Naive thymus-derived CD4-positive, alpha-beta T cell (primary cell): ENCODE data around the gene DTD2. TPM values are rescaled to one million over a fixed set of nuclear protein-coding genes. Genes with fewer than 3 reads are reported as not detected.

Experiments
- ATAC-seq: fragments of 150-1000 bp; cut with Tn5 transposase; 2 replicates; pipeline ENCODE4 v1.10.0; 2021; ENCODE audit warnings: mild to moderate bottlenecking, moderate library complexity
- CTCF ChIA-PET: fragments of 350-600 bp; sonication (Branson Sonifier 250); formaldehyde crosslinking; loops from one replicate; lab custom pipeline; 2021; ENCODE audit warnings: antibody characterized with exemption; lab: Charles Lee
- POLR2A ChIA-PET: fragments of 350-600 bp; sonication (Branson Sonifier 250); formaldehyde crosslinking; loops from one replicate; lab custom pipeline; 2021; ENCODE audit warnings: antibody characterized with exemption, inconsistent platforms; lab: Charles Lee
- DNase-seq, 9 donors: peaks; one replicate each; pipeline versions ENCODE4 v3.0.0 to v3.0.0-alpha.2; 2020 to 2022; ENCODE audit warnings: mixed read lengths in 1 of 9
- H3K27ac ChIP-seq: one replicate; pipeline ENCODE4 v1.7.0; 2013; ENCODE audit warnings: mild to moderate bottlenecking, low read depth, low read length, moderate library complexity
- H3K27me3 ChIP-seq, 2 donors: one replicate each; pipeline ENCODE4 v1.7.0; 2013; ENCODE audit warnings: low read length in 2 of 2, mild to moderate bottlenecking in 2 of 2, moderate library complexity in 2 of 2; ENCODE audit not compliant: control insufficient read depth in 2 of 2, insufficient read depth in 2 of 2
- H3K36me3 ChIP-seq, 3 experiments: 1 replicate in 2 of 3; 2 replicates in 1 of 3; pipeline ENCODE4 v1.7.0; 2013; ENCODE audit warnings: low read length in 3 of 3, mild to moderate bottlenecking in 3 of 3, moderate library complexity in 1 of 3; ENCODE audit not compliant: insufficient read depth in 3 of 3, control insufficient read depth in 2 of 3
- H3K4me1 ChIP-seq, 2 donors: one replicate each; pipeline ENCODE4 v1.7.0; 2013; ENCODE audit warnings: low read length in 2 of 2, mild to moderate bottlenecking in 2 of 2, moderate library complexity in 1 of 2; ENCODE audit not compliant: control insufficient read depth in 2 of 2, insufficient read depth in 2 of 2
- H3K4me3 ChIP-seq: 2 replicates; pipeline ENCODE4 v1.7.0; 2013; ENCODE audit warnings: mild to moderate bottlenecking, low read length
- H3K9me3 ChIP-seq, 3 experiments: 1 replicate in 2 of 3; 2 replicates in 1 of 3; pipeline ENCODE4 v1.7.0; 2013; ENCODE audit warnings: low read length in 3 of 3; ENCODE audit not compliant: control insufficient read depth in 2 of 3
- H3K27ac Mint-ChIP-seq, 9 donors: one replicate each; pipeline ENCODE4 v1.8.0; 2020 to 2022; ENCODE audit warnings: mixed read lengths in 9 of 9, mild to moderate bottlenecking in 8 of 9, moderate library complexity in 5 of 9, inconsistent platforms in 2 of 9
- H3K27me3 Mint-ChIP-seq, 5 donors: one replicate each; pipeline ENCODE4 v1.8.0; 2021 to 2022; ENCODE audit warnings: mixed read lengths in 5 of 5, mild to moderate bottlenecking in 1 of 5
- H3K36me3 Mint-ChIP-seq, 5 donors: one replicate each; pipeline ENCODE4 v1.8.0; 2020 to 2022; ENCODE audit warnings: mixed read lengths in 5 of 5, mild to moderate bottlenecking in 3 of 5, inconsistent platforms in 1 of 5
- H3K4me1 Mint-ChIP-seq, 7 donors: one replicate each; pipeline ENCODE4 v1.8.0; 2020 to 2022; ENCODE audit warnings: mixed read lengths in 7 of 7, mild to moderate bottlenecking in 3 of 7, inconsistent platforms in 1 of 7
- H3K4me3 Mint-ChIP-seq, 10 donors: one replicate each; pipeline ENCODE4 v1.8.0; 2020 to 2022; ENCODE audit warnings: mild to moderate bottlenecking in 10 of 10, mixed read lengths in 10 of 10, moderate library complexity in 6 of 10, inconsistent platforms in 2 of 10
- H3K9me3 Mint-ChIP-seq, 11 donors: one replicate each; pipeline ENCODE4 v1.8.0; 2020 to 2022; ENCODE audit warnings: mixed read lengths in 11 of 11, mild to moderate bottlenecking in 4 of 11, inconsistent platforms in 1 of 11, moderate library complexity in 1 of 11
- intact Hi-C, 2 donors: fragments of 100-400 bp; cut with micrococcal nuclease; formaldehyde crosslinking; loops; one replicate each; pipeline ENCODE4 v1.15.1; 2023
- polyA plus RNA-seq, 2 donors: library from polyadenylated mRNA; unstranded; fragments of 300-500 nt; fragmentation: Illumina TruSeq; gene quantifications; one replicate each; pipeline ENCODE4 v1.2.3, GENCODE V29; 2021
- total RNA-seq, 6 experiments: library from RNA in 5 of 6; stranded (reverse) in 5 of 6; gene quantifications; 1 replicate in 5 of 6; 2 replicates in 1 of 6; pipeline ENCODE4 v1.2.3 and lab custom pipeline; 2021 to 2026

Gene DTD2
- total and polyA plus RNA-seq, 7 experiments from 2014 or later = 13.4 to 27.2 (median 18.7) TPM

GRCh38 chr14:31486764-31487163 lies 29.5 kb upstream of the DTD2 start:
- no peak overlapping the region for H3K27ac ChIP-seq
- no peaks in the 10 kb centered on the region for H3K27me3 ChIP-seq
- Mint-ChIP-seq H3K4me1 (no peaks in the 10 kb centered on the region), H3K27ac (no peak overlapping the region), H3K27me3 (peaks cover 0 to 7% (median 1%) of the 10 kb centered on the region in 5 donors), H3K4me3 (no peak overlapping the region), H3K9me3 (no peaks in the 10 kb centered on the region), H3K36me3 (no peaks in the 10 kb centered on the region)
- no peak for ATAC-seq
- no peaks in the 10 kb centered on the region for H3K4me1 ChIP-seq
- no peak overlapping the region for H3K4me3 ChIP-seq
- no peaks in the 10 kb centered on the region for H3K36me3 ChIP-seq
- ChIA-PET CTCF (no interaction called here), POLR2A (no interaction called here)
- DNase-seq = no peak
- H3K9me3 ChIP-seq = no peaks in the 10 kb centered on the region
- intact Hi-C loops = no loop called here

DNA sequence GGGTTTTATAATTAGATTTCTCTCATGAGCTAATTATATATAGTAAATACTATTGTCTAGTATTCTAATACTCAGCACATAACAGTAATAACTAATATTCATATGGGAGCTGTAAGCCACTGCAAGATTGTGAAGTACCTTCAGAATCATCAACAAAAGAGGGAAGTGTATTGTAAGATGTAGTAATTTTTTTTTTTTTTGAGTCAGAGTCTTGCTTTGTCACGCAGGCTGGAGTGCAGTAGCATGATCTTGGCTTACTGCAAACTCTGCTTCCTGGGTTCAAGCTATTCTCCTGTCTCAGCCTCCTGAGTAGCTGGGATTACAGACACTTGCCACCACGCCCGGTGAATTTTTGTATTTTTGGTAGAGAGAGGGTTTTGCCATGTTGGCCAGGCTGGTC lies 27.4 kb upstream of the DTD2 start:
- H3K4me1 Mint-ChIP-seq = no peaks in the 10 kb centered on the region
- peaks cover 0 to 17% (median 6%) of the 10 kb centered on the region in 5 donors for H3K27me3 Mint-ChIP-seq
- ChIA-PET POLR2A (no interaction called here), CTCF (interaction anchor here (0.7 kb wide), 1 partner anchor 503 kb away, joined by 4 read pairs; no protein-coding TSS in a partner anchor)
- ATAC-seq (peak; percentile 69), DNase-seq (no peak)
- no peak overlapping the region for H3K27ac ChIP-seq
- H3K27me3 ChIP-seq = no peaks in the 10 kb centered on the region
- H3K36me3 Mint-ChIP-seq = no peaks in the 10 kb centered on the region
- no peak overlapping the region for H3K27ac Mint-ChIP-seq
- H3K4me3 ChIP-seq = no peak overlapping the region
- H3K36me3 ChIP-seq = no peaks in the 10 kb centered on the region
- intact Hi-C loops = no loop called here
- H3K9me3 ChIP-seq = no peaks in the 10 kb centered on the region
- no peak overlapping the region for H3K4me3 Mint-ChIP-seq
- H3K9me3 Mint-ChIP-seq = no peaks in the 10 kb centered on the region
- H3K4me1 ChIP-seq = no peaks in the 10 kb centered on the region

DNA sequence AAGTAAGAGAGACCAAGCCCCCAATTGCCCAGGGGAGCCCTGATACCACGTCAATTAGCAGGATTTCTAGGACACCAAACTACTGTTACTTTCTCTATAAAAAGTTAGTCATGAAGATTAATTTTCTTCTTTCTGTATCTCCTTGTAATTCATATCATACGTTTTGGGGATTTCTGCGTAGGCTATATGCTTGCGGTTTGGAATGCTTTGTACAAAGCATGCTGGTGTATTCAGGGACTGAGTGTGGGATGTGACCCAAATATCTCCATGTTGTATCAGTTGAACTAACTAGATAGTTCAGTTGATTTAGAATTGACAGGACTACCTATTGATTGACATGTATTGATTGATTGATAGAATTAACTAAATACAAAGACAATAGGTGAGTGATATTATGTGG lies 22.9 kb upstream of the DTD2 start:
- no peak overlapping the region for H3K4me3 ChIP-seq
- DNase-seq (no peak), ATAC-seq (no peak)
- no peaks in the 10 kb centered on the region for H3K27me3 ChIP-seq
- no peaks in the 10 kb centered on the region for H3K36me3 ChIP-seq
- Mint-ChIP-seq H3K36me3 (peaks cover 0 to 3% (median 0%) of the 10 kb centered on the region in 5 donors), H3K4me3 (no peak overlapping the region), H3K27ac (no peak overlapping the region), H3K27me3 (peaks cover 0 to 28% (median 4%) of the 10 kb centered on the region in 5 donors), H3K4me1 (no peaks in the 10 kb centered on the region), H3K9me3 (no peaks in the 10 kb centered on the region)
- POLR2A ChIA-PET = no interaction called here
- no peak overlapping the region for H3K27ac ChIP-seq
- CTCF ChIA-PET = no interaction called here
- intact Hi-C loops = no loop called here
- H3K9me3 ChIP-seq = no peaks in the 10 kb centered on the region
- no peaks in the 10 kb centered on the region for H3K4me1 ChIP-seq

DNA sequence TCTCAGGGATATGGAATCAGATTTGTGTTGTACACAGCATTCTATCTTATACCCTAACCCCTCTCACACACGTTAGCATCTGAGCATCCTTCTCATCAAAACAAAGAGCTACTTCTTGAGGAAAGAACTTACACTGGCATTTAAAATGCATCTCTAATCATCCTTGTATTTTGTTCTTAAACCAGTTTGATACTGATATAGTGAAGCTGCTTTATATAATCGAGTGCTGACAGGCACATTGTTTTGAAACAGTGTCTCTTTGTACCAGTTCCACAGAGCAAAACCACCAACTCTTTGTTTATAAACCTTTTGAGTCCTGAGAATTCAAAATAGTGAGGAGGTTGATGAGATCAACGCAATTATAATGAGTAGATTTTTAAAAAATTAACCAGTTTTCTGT lies 21.7 kb upstream of the DTD2 start:
- no peak for ATAC-seq
- POLR2A ChIA-PET = interaction anchor here (0.6 kb wide), 1 partner anchor 14 kb away, joined by 3 read pairs; no protein-coding TSS in a partner anchor
- H3K4me1 ChIP-seq = no peaks in the 10 kb centered on the region
- no peak overlapping the region for H3K27ac ChIP-seq
- Mint-ChIP-seq H3K9me3 (peaks cover 0 to 4% (median 0%) of the 10 kb centered on the region in 11 donors), H3K27ac (no peak overlapping the region), H3K36me3 (peaks cover 0 to 5% (median 0%) of the 10 kb centered on the region in 5 donors), H3K4me3 (no peak overlapping the region), H3K27me3 (peaks cover 0 to 30% (median 4%) of the 10 kb centered on the region in 5 donors), H3K4me1 (no peaks in the 10 kb centered on the region)
- H3K36me3 ChIP-seq = no peaks in the 10 kb centered on the region
- intact Hi-C loops = no loop called here
- no peak overlapping the region for H3K4me3 ChIP-seq
- no peaks in the 10 kb centered on the region for H3K9me3 ChIP-seq
- DNase-seq = no peak
- CTCF ChIA-PET = no interaction called here
- no peaks in the 10 kb centered on the region for H3K27me3 ChIP-seq

GRCh38 chr14:31477248-31477647 lies 19.9 kb upstream of the DTD2 start:
- no peaks in the 10 kb centered on the region for H3K4me1 ChIP-seq
- H3K36me3 ChIP-seq = no peaks in the 10 kb centered on the region
- no peaks in the 10 kb centered on the region for H3K27me3 ChIP-seq
- Mint-ChIP-seq H3K27me3 (peaks cover 0 to 38% (median 11%) of the 10 kb centered on the region in 5 donors), H3K4me1 (no peaks in the 10 kb centered on the region), H3K9me3 (peaks cover 0 to 7% (median 2%) of the 10 kb centered on the region in 11 donors), H3K4me3 (no peak overlapping the region), H3K27ac (peak overlapping the region in 1 of 9 donors; percentile 69), H3K36me3 (peaks cover 0 to 11% (median 0%) of the 10 kb centered on the region in 5 donors)
- H3K9me3 ChIP-seq = no peaks in the 10 kb centered on the region
- H3K4me3 ChIP-seq = no peak overlapping the region
- CTCF ChIA-PET = no interaction called here
- no peak for ATAC-seq
- POLR2A ChIA-PET = no interaction called here
- intact Hi-C loops = no loop called here
- no peak overlapping the region for H3K27ac ChIP-seq
- no peak for DNase-seq

GRCh38 chr14:31476131-31476866 lies 19.0 kb upstream of the DTD2 start:
- H3K4me1 Mint-ChIP-seq = no peaks in the 10 kb centered on the region
- no peak overlapping the region for H3K4me3 Mint-ChIP-seq
- ATAC-seq (no peak), DNase-seq (no peak)
- H3K27ac Mint-ChIP-seq = no peak overlapping the region
- H3K9me3 Mint-ChIP-seq = peaks cover 0 to 7% (median 2%) of the 10 kb centered on the region in 11 donors
- no peaks in the 10 kb centered on the region for H3K4me1 ChIP-seq
- peaks cover 0 to 31% (median 11%) of the 10 kb centered on the region in 5 donors for H3K27me3 Mint-ChIP-seq
- no peaks in the 10 kb centered on the region for H3K27me3 ChIP-seq
- H3K4me3 ChIP-seq = no peak overlapping the region
- no peaks in the 10 kb centered on the region for H3K9me3 ChIP-seq
- H3K36me3 ChIP-seq = no peaks in the 10 kb centered on the region
- CTCF ChIA-PET = no interaction called here
- POLR2A ChIA-PET = no interaction called here
- peaks cover 0 to 11% (median 3%) of the 10 kb centered on the region in 5 donors for H3K36me3 Mint-ChIP-seq
- intact Hi-C loops = no loop called here
- H3K27ac ChIP-seq = no peak overlapping the region

DNA sequence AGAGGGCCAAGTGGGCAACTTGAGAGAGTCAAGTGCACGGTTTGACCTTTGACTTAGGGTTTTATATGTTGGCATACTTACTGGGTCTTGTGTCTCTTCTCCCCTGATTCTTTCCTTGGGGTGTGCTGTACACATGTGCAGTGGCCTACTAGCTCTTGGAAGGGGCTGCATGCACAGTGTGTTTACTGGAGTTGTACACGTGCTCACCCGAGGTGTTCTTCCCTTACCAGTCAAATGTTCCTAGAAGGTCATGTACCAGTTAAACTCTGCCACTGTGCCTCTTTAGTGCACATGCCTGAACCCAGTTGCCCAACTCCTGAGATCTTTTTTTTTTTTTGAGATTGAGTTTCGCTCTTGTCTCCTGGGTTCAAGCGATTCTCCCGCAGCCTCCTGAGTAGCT lies 9.2 kb upstream of the DTD2 start:
- intact Hi-C loops = no loop called here
- Mint-ChIP-seq H3K9me3 (peaks cover 0 to under 1% (median 0%) of the 10 kb centered on the region in 11 donors), H3K4me3 (no peak overlapping the region), H3K36me3 (peaks cover 0 to 2% (median 0%) of the 10 kb centered on the region in 5 donors), H3K27ac (no peak overlapping the region), H3K4me1 (peaks cover 0 to 1% (median 0%) of the 10 kb centered on the region in 7 donors), H3K27me3 (peaks cover 0 to 2% (median 0%) of the 10 kb centered on the region in 5 donors)
- Histone ChIP-seq H3K4me1 (no peaks in the 10 kb centered on the region), H3K36me3 (no peaks in the 10 kb centered on the region), H3K4me3 (no peak overlapping the region), H3K27ac (no peak overlapping the region), H3K9me3 (no peaks in the 10 kb centered on the region), H3K27me3 (no peaks in the 10 kb centered on the region)
- DNase-seq = no peak
- ChIA-PET POLR2A (no interaction called here), CTCF (no interaction called here)
- no peak for ATAC-seq
